PC-3 (cell line): ENCODE data around the gene C5orf22. TPM values are rescaled to one million over a fixed set of nuclear protein-coding genes. Genes with fewer than 3 reads are reported as not detected.

Source experiments
- ATAC-seq: fragments of 200-7000 bp; cut with Tn5 transposase; 2 replicates; pipeline ENCODE4 v1.9.1; 2020; ENCODE audit warnings: mild to moderate bottlenecking, moderate library complexity
- BruUV-seq: library from RNA; stranded (reverse); fragments of 400-500 nt; replicated peaks from 2 replicates; lab custom pipeline; 2021; lab: Mats Ljungman, UMichigan
- CTCF ChIA-PET: fragments of 300-600 bp; sonication (Branson Sonifier 250); formaldehyde crosslinking; loops from one replicate; lab custom pipeline; 2022; ENCODE audit warnings: antibody characterized with exemption; lab: Charles Lee
- POLR2A ChIA-PET: fragments of 300-600 bp; sonication (Branson Sonifier 250); formaldehyde crosslinking; loops from one replicate; lab custom pipeline; 2022; ENCODE audit warnings: antibody characterized with exemption; ENCODE audit not compliant: unreplicated experiment; lab: Charles Lee
- DNase-seq: peaks from one replicate; pipeline ENCODE4 v3.0.0-alpha.2; 2015
- H2AFZ ChIP-seq: fragments of 300-600 bp; sonication (generic); 2 replicates; pipeline ENCODE4 v1.6.0; 2016; ENCODE audit warnings: antibody characterized with exemption, low read length
- H3F3A ChIP-seq: fragments of 300-600 bp; sonication (generic); one replicate; pipeline ENCODE4 v1.6.0; 2017; ENCODE audit warnings: antibody characterized with exemption, low read length, control low read depth, mild to moderate bottlenecking; ENCODE audit not compliant: unreplicated experiment
- H3K27ac ChIP-seq: fragments of 300-600 bp; sonication (generic); 2 replicates; pipeline ENCODE4 v1.5.1; 2016; ENCODE audit warnings: mild to moderate bottlenecking, low read length
- H3K27me3 ChIP-seq: fragments of 300-600 bp; sonication (generic); 2 replicates; pipeline ENCODE4 v1.6.1; 2016; ENCODE audit warnings: low read length, mixed read lengths
- H3K36me3 ChIP-seq: fragments of 300-600 bp; sonication (generic); 2 replicates; pipeline ENCODE4 v1.6.1; 2016; ENCODE audit warnings: low read depth, mixed run types, low read length, mixed read lengths
- H3K4me1 ChIP-seq: fragments of 300-600 bp; sonication (generic); 2 replicates; pipeline ENCODE4 v1.5.1; 2016; ENCODE audit warnings: low read length; ENCODE audit not compliant: insufficient read depth
- H3K4me2 ChIP-seq: fragments of 300-600 bp; sonication (generic); 2 replicates; pipeline ENCODE4 v1.6.0; 2016; ENCODE audit warnings: low read length
- H3K4me3 ChIP-seq: fragments of 300-600 bp; sonication (generic); 2 replicates; pipeline ENCODE4 v1.5.1; 2016; ENCODE audit warnings: mild to moderate bottlenecking, low read length, mixed read lengths
- H3K79me2 ChIP-seq: fragments of 300-600 bp; sonication (generic); 2 replicates; pipeline ENCODE4 v1.6.1; 2017; ENCODE audit warnings: low read length, mixed read lengths
- H3K9ac ChIP-seq: fragments of 300-600 bp; sonication (generic); 2 replicates; pipeline ENCODE4 v1.6.0; 2016; ENCODE audit warnings: mild to moderate bottlenecking, low read length
- H3K9me2 ChIP-seq: fragments of 300-600 bp; sonication (generic); replicated peaks from 2 replicates; pipeline ENCODE4 v1.6.1; 2016; ENCODE audit warnings: mixed run types, low read length, mixed read lengths
- H3K9me3 ChIP-seq: fragments of 300-600 bp; sonication (generic); 2 replicates; pipeline ENCODE4 v1.6.1; 2016; ENCODE audit warnings: low read length, mixed read lengths
- H4K20me1 ChIP-seq: fragments of 300-600 bp; sonication (generic); 2 replicates; pipeline ENCODE4 v1.6.1; 2016; ENCODE audit warnings: low read length, mixed read lengths
- EZH2 ChIP-seq: fragments of 300-600 bp; sonication (generic); IDR thresholded peaks from one replicate; pipeline ENCODE4 v1.6.1; 2017; ENCODE audit warnings: antibody characterized with exemption, mild to moderate bottlenecking, low read length; ENCODE audit not compliant: unreplicated experiment
- EZH2phosphoT487 ChIP-seq: fragments of 300-600 bp; sonication (generic); IDR thresholded peaks from 2 replicates; pipeline ENCODE4 v1.6.1; 2018; ENCODE audit warnings: mild to moderate bottlenecking, antibody characterized with exemption, low read length, borderline replicate concordance
- intact Hi-C: fragments of 100-400 bp; cut with micrococcal nuclease; formaldehyde crosslinking; loops from 2 replicates; pipeline ENCODE4 v1.9.0; 2023
- total RNA-seq: library from RNA; depleted of rRNA; stranded (reverse); fragments of >200 nt; gene quantifications from 2 replicates; pipeline ENCODE4 v1.2.3, GENCODE V29; 2014
- TF ChIP-seq, protein P1 (sequence below): fragments of 300-600 bp; sonication (generic); conservative IDR thresholded peaks from 2 replicates; pipeline ENCODE4 v1.5.1; 2017; ENCODE audit warnings: antibody characterized with exemption, low read depth, mild to moderate bottlenecking, low read length

C5orf22 gene
- total RNA-seq, 1 experiment from 2014 or later, result 15.3 TPM

DNA sequence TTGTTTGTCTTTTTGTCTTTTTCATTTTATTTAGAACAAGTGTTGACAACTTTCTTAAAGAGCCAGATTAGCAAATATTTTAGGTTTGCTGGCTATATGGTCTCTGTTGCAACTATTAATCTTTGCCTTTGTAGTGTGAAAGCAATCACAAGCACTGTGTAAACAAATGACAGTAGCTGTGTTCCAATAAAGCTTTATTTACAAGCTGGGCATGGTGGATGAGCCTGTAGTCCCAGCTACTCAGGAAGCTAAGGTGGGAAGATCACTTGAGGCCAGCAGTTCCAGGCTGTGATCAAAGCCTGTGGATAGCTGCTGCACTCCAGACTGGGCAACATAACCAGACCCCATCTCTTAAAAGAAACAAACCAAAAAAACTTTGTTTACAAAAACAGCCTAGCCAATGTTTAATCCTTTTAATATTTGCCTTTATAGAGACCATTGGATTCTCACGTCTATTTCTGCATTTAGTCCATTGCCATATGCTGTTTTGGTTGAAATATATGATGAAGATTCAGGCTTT is 2.5 kb downstream of the C5orf22 start:
- intact Hi-C loops, result no loop called here
- ChIA-PET POLR2A (no interaction called here), CTCF (no interaction called here)
- no peaks in the 10 kb centered on the region for H3K9me3 ChIP-seq
- DNase-seq, result no peak
- H3K36me3 ChIP-seq, result peaks cover 29% of the 10 kb centered on the region
- H3K9me2 ChIP-seq, result no peaks in the 10 kb centered on the region
- H3K4me2 ChIP-seq, result no peak overlapping the region
- H4K20me1 ChIP-seq, result no peaks in the 10 kb centered on the region
- H3K27me3 ChIP-seq, result no peaks in the 10 kb centered on the region
- no peak for TF ChIP-seq EZH2phosphoT487
- TF ChIP-seq, protein P1, sequence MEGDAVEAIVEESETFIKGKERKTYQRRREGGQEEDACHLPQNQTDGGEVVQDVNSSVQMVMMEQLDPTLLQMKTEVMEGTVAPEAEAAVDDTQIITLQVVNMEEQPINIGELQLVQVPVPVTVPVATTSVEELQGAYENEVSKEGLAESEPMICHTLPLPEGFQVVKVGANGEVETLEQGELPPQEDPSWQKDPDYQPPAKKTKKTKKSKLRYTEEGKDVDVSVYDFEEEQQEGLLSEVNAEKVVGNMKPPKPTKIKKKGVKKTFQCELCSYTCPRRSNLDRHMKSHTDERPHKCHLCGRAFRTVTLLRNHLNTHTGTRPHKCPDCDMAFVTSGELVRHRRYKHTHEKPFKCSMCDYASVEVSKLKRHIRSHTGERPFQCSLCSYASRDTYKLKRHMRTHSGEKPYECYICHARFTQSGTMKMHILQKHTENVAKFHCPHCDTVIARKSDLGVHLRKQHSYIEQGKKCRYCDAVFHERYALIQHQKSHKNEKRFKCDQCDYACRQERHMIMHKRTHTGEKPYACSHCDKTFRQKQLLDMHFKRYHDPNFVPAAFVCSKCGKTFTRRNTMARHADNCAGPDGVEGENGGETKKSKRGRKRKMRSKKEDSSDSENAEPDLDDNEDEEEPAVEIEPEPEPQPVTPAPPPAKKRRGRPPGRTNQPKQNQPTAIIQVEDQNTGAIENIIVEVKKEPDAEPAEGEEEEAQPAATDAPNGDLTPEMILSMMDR, result no peak
- TF ChIP-seq EZH2, result no peak
- H3K4me3 ChIP-seq, result no peak overlapping the region
- no peak overlapping the region for H3K9ac ChIP-seq
- ATAC-seq, result no peak
- BruUV-seq, result TSS peak; percentile 2
- H3K79me2 ChIP-seq, result peaks cover 56% of the 10 kb centered on the region
- no peak overlapping the region for H3K27ac ChIP-seq
- H3K4me1 ChIP-seq, result peaks cover 27% of the 10 kb centered on the region
- H3F3A ChIP-seq, result no peaks in the 10 kb centered on the region
- no peak overlapping the region for H2AFZ ChIP-seq

DNA sequence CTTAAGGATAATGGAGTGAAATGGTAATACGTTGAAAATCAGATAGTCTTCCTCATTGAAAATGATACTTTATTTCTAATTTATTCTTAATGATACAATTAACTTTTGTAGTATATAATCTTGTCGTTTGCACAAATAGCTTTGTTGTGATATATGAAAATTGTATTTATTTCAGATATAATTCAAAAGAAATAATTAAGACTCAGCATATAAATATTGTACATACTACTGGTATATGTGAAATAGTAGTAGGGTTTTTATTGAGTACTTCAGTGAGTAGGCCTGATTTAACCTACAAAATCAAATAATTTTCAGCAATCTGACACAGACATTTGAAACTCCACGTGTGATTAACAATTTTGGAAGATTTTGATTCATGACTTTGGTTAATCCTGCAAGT is 4.8 kb downstream of the C5orf22 start:
- ATAC-seq (no peak), DNase-seq (no peak)
- intact Hi-C loops, result no loop called here
- no peak overlapping the region for H3K4me3 ChIP-seq
- peaks cover 43% of the 10 kb centered on the region for H3K36me3 ChIP-seq
- no peak overlapping the region for H3K27ac ChIP-seq
- TF ChIP-seq, protein P1, result no peak
- TF ChIP-seq EZH2phosphoT487, result no peak
- no peak for TF ChIP-seq EZH2
- peaks cover 13% of the 10 kb centered on the region for H3K4me1 ChIP-seq
- H4K20me1 ChIP-seq, result no peaks in the 10 kb centered on the region
- H3K27me3 ChIP-seq, result no peaks in the 10 kb centered on the region
- peaks cover 33% of the 10 kb centered on the region for H3K79me2 ChIP-seq
- H3K4me2 ChIP-seq, result no peak overlapping the region
- no peaks in the 10 kb centered on the region for H3K9me2 ChIP-seq
- CTCF ChIA-PET, result no interaction called here
- BruUV-seq, result no TSS peak
- no peaks in the 10 kb centered on the region for H3F3A ChIP-seq
- no peak overlapping the region for H3K9ac ChIP-seq
- POLR2A ChIA-PET, result no interaction called here
- H3K9me3 ChIP-seq, result no peaks in the 10 kb centered on the region
- H2AFZ ChIP-seq, result no peak overlapping the region

DNA sequence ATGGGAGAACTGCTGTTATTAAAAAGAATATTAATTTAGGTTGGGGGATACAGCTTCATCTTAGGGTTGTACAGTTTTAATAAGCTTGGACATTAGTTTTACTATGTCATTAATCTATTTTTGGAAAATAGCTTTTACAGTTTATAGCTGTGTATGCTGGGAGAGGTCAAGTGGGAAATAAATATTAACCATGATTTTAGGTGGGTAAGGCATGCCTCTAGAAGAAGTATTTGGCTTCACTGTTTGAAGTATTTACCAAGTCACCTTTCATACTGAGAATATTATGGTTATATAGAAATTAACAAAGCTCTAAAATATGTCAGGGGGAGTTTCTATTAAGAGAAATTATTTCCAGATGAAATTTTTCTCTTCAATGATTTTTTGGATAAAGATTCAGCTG is 5.2 kb downstream of the C5orf22 start:
- H3K79me2 ChIP-seq, result peaks cover 31% of the 10 kb centered on the region
- DNase-seq, result no peak
- BruUV-seq, result no TSS peak
- intact Hi-C loops, result no loop called here
- CTCF ChIA-PET, result no interaction called here
- H3K27ac ChIP-seq, result no peak overlapping the region
- H3K4me2 ChIP-seq, result no peak overlapping the region
- H3K4me1 ChIP-seq, result peaks cover 13% of the 10 kb centered on the region
- H4K20me1 ChIP-seq, result no peaks in the 10 kb centered on the region
- H3K4me3 ChIP-seq, result no peak overlapping the region
- no peak for ATAC-seq
- TF ChIP-seq EZH2 (no peak), EZH2phosphoT487 (no peak)
- TF ChIP-seq, protein P1, result no peak
- H3K9ac ChIP-seq, result no peak overlapping the region
- no peak overlapping the region for H2AFZ ChIP-seq
- H3K27me3 ChIP-seq, result no peaks in the 10 kb centered on the region
- no peaks in the 10 kb centered on the region for H3K9me3 ChIP-seq
- peaks cover 45% of the 10 kb centered on the region for H3K36me3 ChIP-seq
- POLR2A ChIA-PET, result no interaction called here
- H3K9me2 ChIP-seq, result no peaks in the 10 kb centered on the region
- no peaks in the 10 kb centered on the region for H3F3A ChIP-seq
